Activated CD8-positive, alpha-beta memory T cell treated with anti-CD3 and anti-CD28 coated beads, Interleukin-2, amount 10 ng/mL, durations not matched to agents 7 days and 5 days (primary cell): Measurements from ENCODE around the gene F11R. TPM values are rescaled to one million over a fixed set of nuclear protein-coding genes. Genes with fewer than 3 reads are reported as not detected.
"Not testable (repeated sequence)": the region's sequence is repeated elsewhere in the genome, so short reads cannot be mapped to it uniquely, and the experiment has no call there.

Experiments
- ATAC-seq: fragments of 150-1000 bp; cut with Tn5 transposase; one replicate; pipeline ENCODE4 v1.10.0; 2021; ENCODE audit warnings: moderate library complexity
- CTCF ChIA-PET: fragments of 350-600 bp; sonication (Branson Sonifier 250); formaldehyde crosslinking; loops from one replicate; lab custom pipeline; 2021; ENCODE audit warnings: antibody characterized with exemption; lab: Charles Lee
- DNase-seq: peaks from one replicate; pipeline ENCODE4 v3.0.0-alpha.2; 2020
- H3K27ac Mint-ChIP-seq: one replicate; pipeline ENCODE4 v1.8.0; 2021; ENCODE audit warnings: mild to moderate bottlenecking, mixed read lengths
- H3K27me3 Mint-ChIP-seq: one replicate; pipeline ENCODE4 v1.8.0; 2021; ENCODE audit warnings: mixed read lengths
- H3K36me3 Mint-ChIP-seq: one replicate; pipeline ENCODE4 v1.8.0; 2021; ENCODE audit warnings: mild to moderate bottlenecking, mixed read lengths
- H3K4me1 Mint-ChIP-seq: one replicate; pipeline ENCODE4 v1.8.0; 2021; ENCODE audit warnings: mixed read lengths
- H3K4me3 Mint-ChIP-seq: one replicate; pipeline ENCODE4 v1.8.0; 2021; ENCODE audit warnings: mild to moderate bottlenecking, moderate library complexity, mixed read lengths
- H3K9me3 Mint-ChIP-seq: one replicate; pipeline ENCODE4 v1.8.0; 2022; ENCODE audit warnings: low read depth, mixed read lengths
- total RNA-seq, 2 experiments: library from RNA; stranded (reverse); gene quantifications; one replicate each; pipeline ENCODE4 v1.2.3, GENCODE V29; 2021

F11R gene
- total RNA-seq, 2 experiments from 2014 or later, result 13.5 to 14.0 TPM

- H3K4me3 Mint-ChIP-seq, H3K4me1 Mint-ChIP-seq, H3K9me3 Mint-ChIP-seq, ATAC-seq, H3K27me3 Mint-ChIP-seq, H3K27ac Mint-ChIP-seq, H3K36me3 Mint-ChIP-seq, DNase-seq, CTCF ChIA-PET: not testable (repeated sequence)
These were observed 73.7 kb downstream of the F11R start for GRCh38 chr1:160947174-160947759.

DNA sequence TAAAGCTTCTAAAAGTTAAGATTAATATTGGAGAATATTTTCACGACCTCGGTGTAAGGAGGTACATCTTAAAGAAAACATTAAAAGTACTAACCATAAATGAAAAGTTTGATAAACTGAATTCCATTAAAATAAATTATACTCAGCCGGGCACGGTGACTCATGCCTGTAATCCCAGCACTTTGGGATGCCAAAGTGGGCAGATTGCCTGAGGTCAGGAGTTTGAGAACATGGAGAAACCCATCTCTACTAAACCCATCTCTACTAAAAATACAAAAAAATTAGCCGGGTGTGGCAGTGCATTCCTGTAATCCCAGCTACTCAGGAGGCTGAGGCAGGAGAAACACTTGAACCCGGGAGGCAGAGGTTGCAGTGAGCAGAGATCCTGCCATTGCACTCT, 75.1 kb downstream of the F11R start:
- H3K9me3 Mint-ChIP-seq, H3K4me1 Mint-ChIP-seq, H3K27ac Mint-ChIP-seq, H3K36me3 Mint-ChIP-seq, ATAC-seq, CTCF ChIA-PET, H3K27me3 Mint-ChIP-seq, H3K4me3 Mint-ChIP-seq, DNase-seq: not testable (repeated sequence)

Other genes starting within 250 kb of the F11R start
- 1 to 10 TPM; 1.3 to 8.0 TPM for gene LY9, start 225.0 kb downstream of the F11R start, total RNA-seq
- 10 to 100 TPM; 25.6 to 34.5 TPM for gene CD244, start 158.3 kb downstream of the F11R start, total RNA-seq
- not detected for gene ITLN1, start 136.0 kb downstream of the F11R start, total RNA-seq
- gene ITLN2, start 66.3 kb downstream of the F11R start, total RNA-seq, result not detected
- 10 to 100 TPM; 62.8 TPM for gene TSTD1, start 17.8 kb upstream of the F11R start, total RNA-seq
- gene USF1, start 24.8 kb upstream of the F11R start, total RNA-seq, result 10 to 100 TPM; 75.4 to 90.1 TPM
- gene ARHGAP30, start 48.7 kb upstream of the F11R start, total RNA-seq, result 100 to 1,000 TPM; 260 to 273 TPM
- gene NECTIN4, start 68.4 kb upstream of the F11R start, total RNA-seq, result under 1 TPM; 0.12 TPM
- gene KLHDC9, start 77.2 kb upstream of the F11R start, total RNA-seq, result under 1 TPM; 0.52 to 0.85 TPM
- gene PFDN2, start 96.9 kb upstream of the F11R start, total RNA-seq, result 10 to 100 TPM; 82.8 to 98.5 TPM
- 10 to 100 TPM; 36.4 to 40.9 TPM for gene NIT1, start 97.0 kb upstream of the F11R start, total RNA-seq
- gene DEDD, start 111.5 kb upstream of the F11R start, total RNA-seq, result 10 to 100 TPM; 37.1 to 40.6 TPM
- 10 to 100 TPM; 90.7 to 98.4 TPM for gene UFC1, start 132.8 kb upstream of the F11R start, total RNA-seq
- 10 to 100 TPM; 36.0 to 40.8 TPM for gene USP21, start 138.3 kb upstream of the F11R start, total RNA-seq
- 10 to 100 TPM; 34.5 to 43.9 TPM for gene PPOX, start 145.3 kb upstream of the F11R start, total RNA-seq
- gene B4GALT3, start 156.4 kb upstream of the F11R start, total RNA-seq, result 10 to 100 TPM; 47.0 to 53.5 TPM
- gene ADAMTS4, start 177.9 kb upstream of the F11R start, total RNA-seq, result under 1 TPM; 0.30 to 0.38 TPM
- 10 to 100 TPM; 69.4 to 83.9 TPM for gene NDUFS2, start 181.2 kb upstream of the F11R start, total RNA-seq
- 1 to 10 TPM; 1.1 to 5.8 TPM for gene FCER1G, start 194.1 kb upstream of the F11R start, total RNA-seq
- not detected for gene APOA2, start 202.5 kb upstream of the F11R start, total RNA-seq
- gene TOMM40L, start 204.9 kb upstream of the F11R start, total RNA-seq, result 10 to 100 TPM; 19.4 to 27.6 TPM
- not detected for gene NR1I3, start 217.1 kb upstream of the F11R start, total RNA-seq
- not detected for gene PCP4L1, start 237.6 kb upstream of the F11R start, total RNA-seq